Stimulated activated CD8-positive, alpha-beta memory T cell treated with anti-CD3 and anti-CD28 coated beads, Interleukin-15, amount 100 ng/mL, for 4 hours (primary cell): Measurements from ENCODE around the gene LTK.

ENCODE experiments used
- DNase-seq, 2 donors: peaks; one replicate each; pipeline ENCODE4 v3.0.0-alpha.2; 2020; ENCODE audit warnings: low read depth in 2 of 2

Gene LTK

GRCh38 chr15:41513506-41514227 lies at the start of gene LTK:
Gene LTK (minus strand): TSS chr15:41513827. CDS start chr15:41513709, 118 bp downstream.
- no peak for DNase-seq

GRCh38 chr15:41562784-41563198 lies 49.2 kb upstream of the LTK start:
- no peak for DNase-seq

GRCh38 chr15:41562244-41562643 lies 48.6 kb upstream of the LTK start:
- DNase-seq = no peak

- no peak for DNase-seq
Measured at GRCh38 chr15:41561777-41562145, 48.1 kb upstream of the LTK start.

GRCh38 chr15:41561104-41561776 lies 47.6 kb upstream of the LTK start:
- no peak for DNase-seq

- DNase-seq = no peak
Measured at GRCh38 chr15:41560572-41560874, 46.9 kb upstream of the LTK start.

- no peak for DNase-seq
Measured at GRCh38 chr15:41559239-41559782, 45.7 kb upstream of the LTK start.

- peak; percentile 49 to 60 for DNase-seq
Measured at GRCh38 chr15:41558400-41559238, 45.0 kb upstream of the LTK start, which contains the start of gene TYRO3. Gene TYRO3 (plus strand): TSS chr15:41559212. CDS start chr15:41559258, 46 bp downstream.

- peak; percentile 48 to 56 for DNase-seq
Measured at GRCh38 chr15:41557673-41558399, 44.2 kb upstream of the LTK start.

GRCh38 chr15:41556677-41557076 lies 43.0 kb upstream of the LTK start:
- DNase-seq = no peak

- no peak for DNase-seq
Measured at GRCh38 chr15:41554915-41555314, 41.3 kb upstream of the LTK start.

- DNase-seq = no peak
Measured at GRCh38 chr15:41554343-41554742, 40.7 kb upstream of the LTK start.

GRCh38 chr15:41553731-41554130 lies 40.1 kb upstream of the LTK start:
- DNase-seq = no peak

GRCh38 chr15:41550066-41550775 lies 36.6 kb upstream of the LTK start:
- no peak for DNase-seq

- no peak for DNase-seq
Measured at GRCh38 chr15:41546851-41547786, 33.5 kb upstream of the LTK start.

- DNase-seq = no peak
Measured at GRCh38 chr15:41545218-41545617, 31.6 kb upstream of the LTK start.

GRCh38 chr15:41544650-41545015 lies 31.0 kb upstream of the LTK start:
- DNase-seq = no peak

- no peak for DNase-seq
Measured at GRCh38 chr15:41543521-41543870, 29.9 kb upstream of the LTK start.

- no peak for DNase-seq
Measured at GRCh38 chr15:41536866-41537265, 23.2 kb upstream of the LTK start.

GRCh38 chr15:41535544-41535943 lies 21.9 kb upstream of the LTK start:
- no peak for DNase-seq
